ENCODE data around the gene SMARCC2.
"Not testable (repeated sequence)": the region's sequence is repeated elsewhere in the genome, so short reads cannot be mapped to it uniquely, and the experiment has no call there.

Gene SMARCC2

GRCh38 chr12:56163533-56164344 lies 25.5 kb downstream of the SMARCC2 start:
- DNase-seq = no peak

GRCh38 chr12:56162468-56163290 lies 26.6 kb downstream of the SMARCC2 start:
- DNase-seq = no peak

- DNase-seq = no peak
Measured at GRCh38 chr12:56161690-56162351, 27.5 kb downstream of the SMARCC2 start.

- DNase-seq = no peak
Measured at GRCh38 chr12:56160894-56161689, 28.2 kb downstream of the SMARCC2 start.

- DNase-seq = peak in 1 of 14 donors; percentile 7
Measured at GRCh38 chr12:56160193-56160763, 29.0 kb downstream of the SMARCC2 start.

- DNase-seq = peak in 1 of 14 donors; percentile 23
Measured at GRCh38 chr12:56159482-56160192, 29.6 kb downstream of the SMARCC2 start.

GRCh38 chr12:56158926-56159461 lies 30.3 kb downstream of the SMARCC2 start:
- peak in 10 of 14 donors; percentile 12 to 48 (median 28) for DNase-seq

- DNase-seq = peak; percentile 55 to 97 (median 88)
Measured at GRCh38 chr12:56158029-56158925, 31.0 kb downstream of the SMARCC2 start, which contains the start of gene MYL6. MYL6 (plus strand) TSS chr12:56158359; CDS start chr12:56158402, 43 bp downstream.

- peak in 9 of 14 donors; percentile 38 to 85 (median 73) for DNase-seq
Measured at GRCh38 chr12:56157201-56158028, 31.9 kb downstream of the SMARCC2 start.

GRCh38 chr12:56156464-56157200 lies 32.7 kb downstream of the SMARCC2 start:
- not testable (repeated sequence) for DNase-seq

GRCh38 chr12:56155256-56155845 lies 33.9 kb downstream of the SMARCC2 start:
- DNase-seq = no peak

- no peak for DNase-seq
Measured at GRCh38 chr12:56154818-56155217, 34.5 kb downstream of the SMARCC2 start.

- DNase-seq = no peak
Measured at GRCh38 chr12:56154246-56154771, 35.0 kb downstream of the SMARCC2 start.

- DNase-seq = no peak
Measured at GRCh38 chr12:56153678-56154065, 35.6 kb downstream of the SMARCC2 start.

- DNase-seq = no peak
Measured at GRCh38 chr12:56152756-56153677, 36.3 kb downstream of the SMARCC2 start.
